ENCODE data around the gene SLC39A11.

Gene SLC39A11

GRCh38 chr17:72772331-72772821 is 320.1 kb downstream of the SLC39A11 start:
- ATAC-seq, result no peak
- TF ChIP-seq ZC3H10 (CRISPR knock-in tag; IDR thresholded peaks at IDR 0.05), result no peak
- TF ChIP-seq BACH2 (CRISPR knock-in tag; IDR thresholded peaks at IDR 0.05; ENCODE audit: borderline replicate concordance), result no peak
- no peak for TF ChIP-seq TSHZ2 (CRISPR knock-in tag; IDR thresholded peaks at IDR 0.05)
- TF ChIP-seq ZNF70 (CRISPR knock-in tag; IDR thresholded peaks at IDR 0.05), result no peak
- TF ChIP-seq PPARA (CRISPR knock-in tag; IDR thresholded peaks at IDR 0.05; ENCODE audit: borderline replicate concordance), result no peak
- TF ChIP-seq CSDC2 (CRISPR knock-in tag; IDR thresholded peaks at IDR 0.05), result no peak
- no peak for TF ChIP-seq TOX (CRISPR knock-in tag; IDR thresholded peaks at IDR 0.05; ENCODE audit: borderline replicate concordance)
- TF ChIP-seq SNAI2 (CRISPR knock-in tag; IDR thresholded peaks at IDR 0.05), result no peak
- no peak for TF ChIP-seq TCF4 (CRISPR knock-in tag; IDR thresholded peaks at IDR 0.05; ENCODE audit: borderline replicate concordance)
- TF ChIP-seq ESRRG (CRISPR knock-in tag; IDR thresholded peaks at IDR 0.05), result no peak
- TF ChIP-seq ZNF8 (CRISPR knock-in tag; IDR thresholded peaks at IDR 0.05), result no peak
- no peak for TF ChIP-seq ZNF565 (CRISPR knock-in tag; conservative IDR thresholded peaks at IDR 0.05; ENCODE audit: low read depth)

GRCh38 chr17:72771734-72772133 is 320.8 kb downstream of the SLC39A11 start:
- TF ChIP-seq CREB5 (CRISPR knock-in tag; IDR thresholded peaks at IDR 0.05; ENCODE audit: low read depth) (no peak), ESRRG (CRISPR knock-in tag; IDR thresholded peaks at IDR 0.05) (no peak), TSHZ2 (CRISPR knock-in tag; IDR thresholded peaks at IDR 0.05) (no peak), OSR1 (CRISPR knock-in tag; IDR thresholded peaks at IDR 0.05) (no peak), ZFP30 (CRISPR knock-in tag; IDR thresholded peaks at IDR 0.05) (no peak), ZNF8 (CRISPR knock-in tag; IDR thresholded peaks at IDR 0.05) (no peak), PPARA (CRISPR knock-in tag; IDR thresholded peaks at IDR 0.05; ENCODE audit: borderline replicate concordance) (no peak), ISL1 (CRISPR knock-in tag; IDR thresholded peaks at IDR 0.05) (no peak), BACH2 (CRISPR knock-in tag; IDR thresholded peaks at IDR 0.05; ENCODE audit: borderline replicate concordance) (no peak), CSRNP3 (CRISPR knock-in tag; IDR thresholded peaks at IDR 0.05) (no peak), ZC3H10 (CRISPR knock-in tag; IDR thresholded peaks at IDR 0.05) (no peak)
- no peak for ATAC-seq

- TF ChIP-seq POU6F1 (CRISPR knock-in tag; IDR thresholded peaks at IDR 0.05; ENCODE audit: borderline replicate concordance, low read depth) (no peak), SNAI2 (CRISPR knock-in tag; IDR thresholded peaks at IDR 0.05) (no peak), ZNF8 (CRISPR knock-in tag; IDR thresholded peaks at IDR 0.05) (no peak), CSDC2 (CRISPR knock-in tag; IDR thresholded peaks at IDR 0.05) (no peak), GLIS3 (CRISPR knock-in tag; IDR thresholded peaks at IDR 0.05) (no peak), TSHZ2 (CRISPR knock-in tag; IDR thresholded peaks at IDR 0.05) (no peak), ZFP30 (CRISPR knock-in tag; IDR thresholded peaks at IDR 0.05) (no peak), CSRNP3 (CRISPR knock-in tag; IDR thresholded peaks at IDR 0.05) (no peak)
- ATAC-seq, result no peak
These were observed 325.6 kb downstream of the SLC39A11 start for GRCh38 chr17:72766761-72767356.

Data from SK-N-SH treated with all-trans-retinoic acid at 6 μM for 48 hours (cell line).